A549 (cell line): ENCODE measurements around the gene NOS1AP. TPM values are rescaled to one million over a fixed set of nuclear protein-coding genes. Genes with fewer than 3 reads are reported as not detected.

ENCODE experiments used
- ATAC-seq, 2 experiments: fragments of 200-7000 bp in 1 of 2; fragments of >200 bp in 1 of 2; cut with Nextera tagmentation in 1 of 2; cut with Tn5 transposase in 1 of 2; 3 replicates each; pipeline versions ENCODE4 v1.8.0 to v1.9.1; 2018 to 2020; ENCODE audit warnings: mild to moderate bottlenecking in 1 of 2, moderate library complexity in 1 of 2
- CTCF ChIA-PET: fragments of 300-600 bp; sonication (Branson Sonifier 250); formaldehyde crosslinking; extraction: SDS; loops from one replicate; lab custom pipeline; 2021; ENCODE audit warnings: antibody characterized with exemption, inconsistent platforms; lab: Yijun Ruan, JAX
- POLR2A ChIA-PET: fragments of 350-600 bp; formaldehyde crosslinking; extraction: SDS; loops from one replicate; lab custom pipeline; 2021; ENCODE audit warnings: antibody characterized with exemption, inconsistent platforms; lab: Yijun Ruan, JAX
- DNase-seq, 2 experiments: peaks; one replicate each; pipeline versions ENCODE4 v3.0.0 to v3.0.0-alpha.2; 2011 to 2016; ENCODE audit warnings: low read depth in 1 of 2, low spot score in 1 of 2
- FAIRE-seq: peaks from 2 replicates; lab custom pipeline; 2011; peaks lifted over from hg19 to GRCh38; lab: Jason Lieb, UNC
- H3K27ac ChIP-seq, 2 experiments: fragments of >200 bp; sonication (Bioruptor Twin); formaldehyde crosslinking; 3 replicates each; pipeline ENCODE4 v1.5.1; 2016 to 2017
- H3K4me1 ChIP-seq: fragments of >200 bp; sonication (Bioruptor Twin); formaldehyde crosslinking; 3 replicates; pipeline ENCODE4 v1.6.1; 2016
- H3K4me2 ChIP-seq: fragments of >200 bp; sonication (Bioruptor Twin); formaldehyde crosslinking; 3 replicates; pipeline ENCODE4 v1.6.1; 2016
- H3K4me3 ChIP-seq: fragments of >200 bp; sonication (Bioruptor Twin); formaldehyde crosslinking; 3 replicates; pipeline ENCODE4 v1.5.1; 2016
- H3K9me3 ChIP-seq: fragments of >200 bp; sonication (Bioruptor Twin); formaldehyde crosslinking; 3 replicates; pipeline ENCODE4 v1.6.1; 2016
- ATOH8 ChIP-seq: fragments of 250-450 bp; sonication (Bioruptor Pico); IDR thresholded peaks from 2 replicates; pipeline ENCODE4 v1.5.0; 2020; ENCODE audit warnings: low read depth, mild to moderate bottlenecking, moderate library complexity
- BCL3 ChIP-seq: fragments of >200 bp; sonication (Bioruptor Twin); formaldehyde crosslinking; IDR thresholded peaks from 3 replicates; pipeline ENCODE4 v1.6.1; 2016
- BHLHE40 ChIP-seq: IDR thresholded peaks from 2 replicates; pipeline ENCODE4 v1.6.1; 2012; ENCODE audit warnings: low read depth, low read length, inconsistent platforms
- CBX2 ChIP-seq: fragments of 200-600 bp; sonication (generic); IDR thresholded peaks from 2 replicates; pipeline ENCODE4 v1.6.1; 2016; ENCODE audit warnings: low read depth, mild to moderate bottlenecking, borderline replicate concordance
- CBX8 ChIP-seq: fragments of 200-600 bp; sonication (generic); IDR thresholded peaks from 2 replicates; pipeline ENCODE4 v1.6.1; 2016
- CEBPB ChIP-seq, 2 experiments: fragments of >200 bp in 1 of 2; sonication (Bioruptor Twin) in 1 of 2; formaldehyde crosslinking in 1 of 2; IDR thresholded peaks; 2 replicates each; pipeline ENCODE4 v1.6.1; 2012 to 2016
- CHD2 ChIP-seq: fragments of 150-350 bp; IDR thresholded peaks from 2 replicates; pipeline ENCODE4 v1.6.1; 2014; ENCODE audit warnings: low read length; ENCODE audit not compliant: partially characterized antibody
- CTCF ChIP-seq: fragments of >200 bp; sonication (Bioruptor Twin); formaldehyde crosslinking; IDR thresholded peaks from 3 replicates; pipeline ENCODE4 v1.5.1; 2016
- FOXS1 ChIP-seq: fragments of 250-450 bp; sonication (Bioruptor Pico); IDR thresholded peaks from 2 replicates; pipeline ENCODE4 v1.5.0; 2020; ENCODE audit warnings: mild to moderate bottlenecking, moderate library complexity
- HDAC2 ChIP-seq: fragments of 200-600 bp; sonication (generic); IDR thresholded peaks from 2 replicates; pipeline ENCODE4 v1.6.1; 2016
- HOXA7 ChIP-seq: fragments of 250-450 bp; sonication (Bioruptor Pico); IDR thresholded peaks from 2 replicates; pipeline ENCODE4 v1.5.0; 2020; ENCODE audit warnings: mild to moderate bottlenecking, moderate library complexity
- HOXB5 ChIP-seq: fragments of 250-450 bp; sonication (Bioruptor Pico); IDR thresholded peaks from 2 replicates; pipeline ENCODE4 v1.5.0; 2020; ENCODE audit warnings: mild to moderate bottlenecking, moderate library complexity
- MAFK ChIP-seq: fragments of 450-650 bp; IDR thresholded peaks from 2 replicates; pipeline ENCODE4 v1.6.1; 2014; ENCODE audit not compliant: partially characterized antibody
- MYC ChIP-seq: IDR thresholded peaks from 2 replicates; pipeline ENCODE4 v1.6.1; 2012; ENCODE audit warnings: mild to moderate bottlenecking, inconsistent platforms, low read length, improper control_type of control experiment, borderline replicate concordance
- NPAS2 ChIP-seq: fragments of 250-450 bp; sonication (Bioruptor Pico); IDR thresholded peaks from 2 replicates; pipeline ENCODE4 v1.8.0; 2022; ENCODE audit warnings: mild to moderate bottlenecking, moderate library complexity, borderline replicate concordance
- NR3C1 ChIP-seq: fragments of >200 bp; sonication (Bioruptor Twin); formaldehyde crosslinking; IDR thresholded peaks from 3 replicates; pipeline ENCODE4 v1.6.1; 2017
- PBX3 ChIP-seq: IDR thresholded peaks from 2 replicates; pipeline ENCODE4 v1.6.1; 2012
- PHF8 ChIP-seq: fragments of 200-600 bp; sonication (generic); IDR thresholded peaks from 2 replicates; pipeline ENCODE4 v1.6.1; 2016; ENCODE audit warnings: low read depth, mild to moderate bottlenecking, antibody characterized with exemption, moderate library complexity, borderline replicate concordance
- RAD21 ChIP-seq, 2 experiments: fragments of >200 bp in 1 of 2; sonication (Bioruptor Twin) in 1 of 2; formaldehyde crosslinking in 1 of 2; IDR thresholded peaks in 1 of 2; conservative IDR thresholded peaks in 1 of 2; 2 replicates in 1 of 2; 3 replicates in 1 of 2; pipeline ENCODE4 v1.6.1; 2012 to 2018; ENCODE audit warnings: inconsistent platforms in 1 of 2
- REST ChIP-seq: fragments of 200-600 bp; sonication (generic); IDR thresholded peaks from 2 replicates; pipeline ENCODE4 v1.6.1; 2016; ENCODE audit warnings: antibody characterized with exemption, mild to moderate bottlenecking, moderate library complexity
- SMC3 ChIP-seq: fragments of >200 bp; sonication (Bioruptor Twin); formaldehyde crosslinking; IDR thresholded peaks from 3 replicates; pipeline ENCODE4 v1.6.1; 2018; ENCODE audit warnings: inconsistent platforms
- SREBF2 ChIP-seq: fragments of 450-650 bp; IDR thresholded peaks from 2 replicates; pipeline ENCODE4 v1.6.1; 2014; ENCODE audit warnings: mild to moderate bottlenecking, moderate library complexity
- TFCP2L1 ChIP-seq: fragments of 250-450 bp; sonication (Bioruptor Pico); IDR thresholded peaks from 2 replicates; pipeline ENCODE4 v1.5.0; 2021; ENCODE audit warnings: mild to moderate bottlenecking
- ZSCAN20 ChIP-seq: fragments of 250-450 bp; sonication (Bioruptor Pico); IDR thresholded peaks from 2 replicates; pipeline ENCODE4 v1.8.0; 2022; ENCODE audit warnings: mild to moderate bottlenecking, moderate library complexity
- WGBS: methylation state at CpG from one replicate; pipeline ENCODE4 v1.1.6; 2017; ENCODE audit errors: missing lambda C conversion rate; 5-methylcytosine and 5-hydroxymethylcytosine counted together
- polyA plus RNA-seq, 4 experiments: library from polyadenylated mRNA; depleted of rRNA in 3 of 4; stranded (reverse); fragments of >200 nt; fragmentation: RNase III in 1 of 4; extraction: RNeasy Plus Mini Kit Qiagen cat#74134 plus additional on column Dnase treatment in 1 of 4; gene quantifications; 2 replicates in 3 of 4; 3 replicates in 1 of 4; pipeline ENCODE4 v1.2.3, GENCODE V29; 2011 to 2017
- TF ChIP-seq, protein P1 (sequence below): fragments of 450-650 bp; IDR thresholded peaks from 2 replicates; pipeline ENCODE4 v1.6.1; 2014; ENCODE audit warnings: antibody characterized with exemption

NOS1AP gene
- polyA plus RNA-seq, 2 of the 4 experiments (the other 2 are of a cell fraction): 0.17 to 0.25 TPM

DNA sequence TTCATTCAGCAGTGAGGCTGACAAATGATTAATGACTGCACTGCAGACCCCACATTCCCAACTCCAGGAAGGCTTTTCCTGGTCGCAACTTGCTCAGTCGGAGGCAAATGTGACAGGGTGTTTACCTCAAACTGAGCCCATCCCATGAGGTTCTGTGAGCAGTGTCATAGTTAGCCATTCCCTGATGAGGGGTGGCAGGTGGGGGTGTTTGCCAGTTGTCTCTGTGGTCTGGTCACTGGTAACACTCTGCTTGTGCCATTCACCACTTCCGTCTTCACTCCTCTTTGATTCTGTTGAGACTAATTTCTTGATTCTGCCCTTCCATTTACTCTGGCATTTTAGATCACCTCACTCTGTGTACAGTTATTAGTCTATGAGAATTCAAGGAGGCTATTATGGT, 73.5 kb downstream of the NOS1AP start:
- ChIA-PET CTCF (no interaction called here), POLR2A (no interaction called here)
- FAIRE-seq: no peak
- no peak for ATAC-seq
- Histone ChIP-seq H3K4me1 (peaks cover 8% of the 10 kb centered on the region; the same call in 2 of the 3 replicates), H3K4me3 (no peak overlapping the region), H3K27ac (no peak overlapping the region), H3K9me3 (no peaks in the 10 kb centered on the region), H3K4me2 (no peak overlapping the region)
- TF ChIP-seq PHF8 (no peak), NPAS2 (CRISPR knock-in tag) (no peak), HDAC2 (no peak), CBX2 (no peak), RAD21 (conservative IDR thresholded peaks at IDR 0.05 in 1 of 2, IDR thresholded peaks at IDR 0.05 in 1 of 2) (no peak), NR3C1 (no peak), BCL3 (no peak), CHD2 (no peak), MYC (no peak), SMC3 (no peak)
- TF ChIP-seq, protein P1, sequence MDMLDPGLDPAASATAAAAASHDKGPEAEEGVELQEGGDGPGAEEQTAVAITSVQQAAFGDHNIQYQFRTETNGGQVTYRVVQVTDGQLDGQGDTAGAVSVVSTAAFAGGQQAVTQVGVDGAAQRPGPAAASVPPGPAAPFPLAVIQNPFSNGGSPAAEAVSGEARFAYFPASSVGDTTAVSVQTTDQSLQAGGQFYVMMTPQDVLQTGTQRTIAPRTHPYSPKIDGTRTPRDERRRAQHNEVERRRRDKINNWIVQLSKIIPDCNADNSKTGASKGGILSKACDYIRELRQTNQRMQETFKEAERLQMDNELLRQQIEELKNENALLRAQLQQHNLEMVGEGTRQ: no peak
- no peak for DNase-seq
- WGBS: 69% methylated on average over 3 of the region's 3 CpGs

DNA sequence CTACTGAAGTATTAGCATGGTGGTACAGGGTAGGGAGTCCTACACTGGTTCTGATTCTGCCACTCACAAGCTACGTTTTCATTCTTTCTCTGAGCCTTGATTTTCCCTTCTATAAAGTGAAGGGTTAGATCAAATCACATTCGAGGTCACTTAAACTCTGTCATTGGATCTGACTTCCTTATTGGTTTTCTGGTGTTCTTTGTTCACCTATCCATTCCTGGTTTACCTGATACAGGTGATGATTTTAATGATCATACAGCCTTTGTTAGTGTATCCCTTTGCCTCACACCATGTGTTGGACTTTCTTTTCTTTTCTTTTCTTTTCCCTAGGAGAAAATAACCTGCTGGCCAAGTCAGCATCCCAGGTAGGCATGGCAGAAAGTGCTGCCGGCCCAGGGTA, 74.8 kb downstream of the NOS1AP start:
- FAIRE-seq (no peak), DNase-seq (no peak), ATAC-seq (no peak)
- Histone ChIP-seq H3K27ac (no peak overlapping the region), H3K9me3 (no peaks in the 10 kb centered on the region), H3K4me2 (no peak overlapping the region), H3K4me1 (peaks cover 8% of the 10 kb centered on the region; the same call in 2 of the 3 replicates), H3K4me3 (no peak overlapping the region)
- ChIA-PET POLR2A (no interaction called here), CTCF (interaction anchor here (0.9 to 1.1 kb wide), 2 partner anchors 8 to 132 kb away, joined by 3 read pairs; no protein-coding TSS in a partner anchor)
- no peak for TF ChIP-seq CBX8
- no peak for TF ChIP-seq HOXA7
- no peak for TF ChIP-seq CTCF
- TF ChIP-seq TFCP2L1: no peak
- no peak for TF ChIP-seq CHD2
- no peak for TF ChIP-seq ZSCAN20 (CRISPR knock-in tag)
- no peak for TF ChIP-seq ATOH8 (CRISPR knock-in tag)
- TF ChIP-seq MAFK: no peak
- TF ChIP-seq HOXB5: no peak
- TF ChIP-seq SMC3: no peak
- no peak for TF ChIP-seq CEBPB (IDR thresholded peaks at IDR 0.05)
- no peak for TF ChIP-seq SREBF2
- TF ChIP-seq REST: no peak
- no peak for TF ChIP-seq BHLHE40
- TF ChIP-seq, protein P1: no peak
- TF ChIP-seq PBX3: no peak
- no peak for TF ChIP-seq FOXS1 (CRISPR knock-in tag)
- WGBS: 50% methylated on average over 3 of the region's 3 CpGs
